T-helper 2 cell (primary cell): ENCODE data around the gene TOR3A.
"Not testable (repeated sequence)": the region's sequence is repeated elsewhere in the genome, so short reads cannot be mapped to it uniquely, and the experiment has no call there.

Source experiments
- DNase-seq, 5 experiments: peaks; one replicate each; pipeline versions ENCODE4 v3.0.0 to v3.0.0-alpha.2; 2012 to 2022

Gene TOR3A

DNA sequence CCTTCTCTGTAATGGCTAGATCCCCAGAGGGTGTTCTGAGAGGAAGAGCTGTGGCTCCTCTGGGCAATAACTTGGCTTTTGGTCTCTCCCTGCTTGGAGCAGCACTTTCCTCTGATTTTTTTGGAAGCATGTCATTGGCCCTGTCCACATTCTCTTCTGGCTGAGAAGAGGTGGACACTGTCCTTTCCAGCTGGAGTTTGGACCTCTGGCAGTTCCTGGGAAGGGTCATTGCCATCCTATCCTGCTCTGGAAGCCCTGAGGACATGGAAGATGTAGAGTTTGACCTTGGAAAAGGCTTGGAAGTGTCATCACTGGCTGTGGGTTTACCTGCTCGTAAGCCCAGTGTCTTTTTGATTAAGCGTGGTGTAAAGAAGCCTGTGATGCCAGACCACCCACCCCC, 26.8 kb downstream of the TOR3A start:
- no peak for DNase-seq

DNA sequence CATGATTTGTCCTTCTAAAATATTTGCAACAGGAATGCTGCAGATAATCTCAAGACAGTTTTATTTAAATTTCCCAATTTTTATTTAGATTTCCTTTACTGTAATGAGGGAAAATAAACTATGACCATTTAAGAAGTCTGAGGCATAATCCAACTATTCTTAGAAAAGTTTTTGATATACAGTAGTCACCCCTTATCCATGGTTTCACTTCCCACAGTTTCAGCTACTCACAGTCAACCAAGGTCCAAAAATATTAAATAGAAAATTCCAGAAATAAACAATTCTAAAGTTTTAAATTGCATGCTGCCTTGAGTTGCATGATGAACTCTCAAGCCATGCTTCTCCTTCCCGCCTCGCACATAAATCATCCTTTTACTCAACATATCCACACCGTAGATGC, 33.3 kb downstream of the TOR3A start:
- no peak for DNase-seq

DNA sequence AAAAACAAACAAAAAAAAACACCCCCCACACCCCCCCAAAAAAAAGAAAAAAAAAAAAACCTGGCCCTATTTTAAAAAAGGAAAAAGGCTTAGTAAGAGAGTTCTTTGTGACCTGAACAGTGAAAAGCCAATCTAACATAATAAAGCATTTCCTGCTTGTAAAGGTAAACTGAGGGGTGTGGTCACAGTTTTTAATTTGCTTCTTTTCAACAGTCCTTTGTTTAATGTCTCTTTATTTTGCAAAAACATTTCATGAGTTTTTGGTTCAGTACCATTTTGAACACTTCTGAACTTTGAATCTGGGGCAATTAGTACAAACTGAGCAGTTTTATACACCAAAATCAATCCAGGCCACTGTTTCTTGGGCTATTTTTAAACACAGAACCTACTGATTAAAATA, 37.6 kb downstream of the TOR3A start:
- no peak for DNase-seq

DNA sequence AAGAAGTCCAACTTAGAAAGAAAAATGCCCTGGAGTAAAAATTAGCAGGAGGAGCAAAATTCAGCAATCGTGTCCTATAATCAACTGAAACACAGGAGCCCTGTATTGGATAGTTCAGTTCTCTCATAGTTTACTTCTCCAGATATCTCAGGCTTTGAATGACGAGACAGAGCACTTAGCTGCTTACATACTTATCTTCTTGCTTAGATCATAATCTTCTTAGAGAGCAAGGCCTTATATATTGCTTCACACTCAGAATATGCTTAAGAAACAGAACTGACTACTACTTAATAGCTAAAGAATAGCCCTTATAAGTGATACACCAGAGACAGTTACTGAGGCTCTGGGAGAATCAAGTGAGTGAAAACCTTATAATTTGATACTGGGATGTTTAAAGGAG, 38.9 kb downstream of the TOR3A start:
- DNase-seq = no peak

DNA sequence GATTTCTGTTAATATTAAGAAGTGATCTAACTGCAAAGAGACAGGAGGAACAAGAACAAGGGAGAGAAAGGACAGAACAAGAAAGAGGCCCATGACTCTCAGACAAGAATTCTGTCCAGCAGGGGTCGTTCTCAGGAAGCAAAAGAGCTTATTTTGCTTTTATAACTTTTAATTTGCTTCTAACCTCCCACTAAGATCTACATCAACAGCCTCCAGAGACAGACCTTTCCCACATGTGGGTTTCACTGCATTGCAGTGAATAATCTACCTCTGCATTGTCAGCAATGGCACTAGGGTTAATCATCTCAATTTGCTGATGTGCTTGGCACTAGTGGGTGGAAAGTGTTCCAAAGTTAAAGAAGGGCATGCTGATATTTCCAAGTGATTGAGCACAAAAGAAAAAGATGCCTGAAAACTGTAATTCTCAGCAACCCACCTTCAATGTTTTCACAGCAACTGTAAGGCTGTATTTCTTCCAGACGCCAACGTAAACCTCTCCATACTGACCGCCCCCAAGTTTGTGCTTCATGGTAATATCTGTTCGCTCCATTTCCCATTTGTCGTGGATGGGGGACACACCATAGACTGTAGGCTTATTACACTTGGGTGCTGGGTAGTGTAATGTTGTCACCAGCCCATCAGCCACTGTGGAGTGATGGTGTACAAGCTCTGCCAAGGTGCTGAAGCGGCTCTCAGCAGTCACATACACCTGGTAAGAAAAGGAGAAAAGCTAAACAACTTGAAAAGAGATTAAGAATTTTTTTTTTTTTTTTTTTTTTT, 39.5 kb downstream of the TOR3A start:
- DNase-seq = peak in 1 of 5 experiments; percentile 59

DNA sequence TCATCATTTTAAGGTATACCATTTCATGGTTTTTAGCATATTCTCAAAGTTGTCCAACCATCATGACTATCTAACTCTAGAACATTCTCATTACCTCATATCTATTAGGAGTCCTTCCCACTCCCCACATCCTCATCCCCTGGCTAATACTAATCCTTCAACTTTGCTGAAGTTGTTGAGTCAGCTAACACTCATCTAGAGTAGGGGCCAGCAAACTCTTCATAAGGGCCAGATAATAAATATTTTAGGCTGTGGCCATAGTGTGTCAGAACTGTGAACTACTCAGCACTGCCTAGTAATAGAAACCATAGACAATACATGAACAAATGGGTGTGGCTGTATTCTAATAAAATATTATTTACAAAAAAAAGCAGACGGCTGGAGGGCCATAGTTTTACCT, 43.0 kb downstream of the TOR3A start:
- no peak for DNase-seq

DNA sequence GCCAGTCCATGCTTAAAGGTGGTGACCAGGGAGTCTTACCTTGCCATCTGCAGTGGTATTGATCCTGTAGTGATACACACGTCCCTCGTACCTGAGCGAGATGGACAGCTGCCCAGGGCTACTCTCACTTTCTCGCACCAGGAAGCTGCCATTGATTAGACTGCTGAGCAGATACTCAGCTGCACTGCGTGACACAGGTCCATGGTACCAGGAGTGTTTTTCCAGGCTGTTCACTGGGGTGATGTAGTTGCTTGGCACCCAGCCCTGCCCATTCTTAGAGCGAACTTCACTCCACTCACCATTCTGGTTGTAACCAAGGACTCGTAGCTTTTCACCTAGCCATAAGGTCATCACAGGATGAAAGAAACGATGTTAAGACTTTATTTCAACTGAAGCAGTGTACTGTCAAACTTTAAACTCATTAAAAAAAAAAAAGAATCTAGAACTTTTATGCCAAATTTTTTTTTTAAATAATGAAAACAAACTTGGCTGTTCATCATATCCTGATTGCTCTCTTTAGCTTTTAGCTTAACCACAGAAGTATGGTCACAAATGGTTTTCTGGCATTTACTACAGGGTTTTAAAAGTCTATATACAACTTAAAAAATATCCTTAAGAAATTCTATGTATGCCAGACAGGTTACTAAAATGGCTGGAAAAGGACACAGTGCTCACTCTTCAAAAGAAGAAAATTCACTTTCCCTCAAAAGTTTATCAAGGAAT, 44.6 kb downstream of the TOR3A start:
- no peak for DNase-seq

DNA sequence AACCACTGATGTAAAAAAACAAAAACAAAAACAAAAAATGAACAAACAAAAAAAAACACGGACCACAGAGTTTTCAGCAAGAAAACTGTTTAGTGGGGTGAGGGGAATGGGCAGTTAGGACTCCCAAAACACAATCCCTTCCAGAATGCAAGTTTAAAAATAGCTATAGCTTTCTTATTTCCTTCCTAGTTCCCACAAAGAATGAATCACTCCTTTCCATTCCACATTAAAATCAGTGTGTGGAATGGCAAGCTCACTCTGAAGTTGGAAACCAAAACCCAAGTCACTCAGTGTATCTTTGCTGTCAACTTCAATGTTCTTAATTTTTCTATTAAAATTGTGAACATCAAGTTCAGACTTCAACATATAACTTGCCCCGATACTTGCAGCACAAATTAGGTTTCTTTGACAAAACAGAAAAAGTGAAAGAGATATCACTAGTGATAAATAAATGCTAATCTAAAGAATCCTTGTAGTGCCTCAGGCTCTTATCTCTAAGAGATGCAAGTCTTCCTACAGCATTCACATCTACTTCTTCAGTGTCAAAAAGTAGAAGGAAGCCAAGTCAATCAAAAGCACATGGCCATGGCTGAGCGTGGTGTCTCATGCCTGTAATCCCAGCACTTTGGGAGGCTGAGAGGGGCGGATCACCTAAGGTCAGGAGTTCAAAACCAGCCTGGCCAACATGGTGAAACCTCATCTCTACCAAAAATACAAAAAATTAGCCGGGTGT, 45.5 kb downstream of the TOR3A start:
- DNase-seq = no peak

DNA sequence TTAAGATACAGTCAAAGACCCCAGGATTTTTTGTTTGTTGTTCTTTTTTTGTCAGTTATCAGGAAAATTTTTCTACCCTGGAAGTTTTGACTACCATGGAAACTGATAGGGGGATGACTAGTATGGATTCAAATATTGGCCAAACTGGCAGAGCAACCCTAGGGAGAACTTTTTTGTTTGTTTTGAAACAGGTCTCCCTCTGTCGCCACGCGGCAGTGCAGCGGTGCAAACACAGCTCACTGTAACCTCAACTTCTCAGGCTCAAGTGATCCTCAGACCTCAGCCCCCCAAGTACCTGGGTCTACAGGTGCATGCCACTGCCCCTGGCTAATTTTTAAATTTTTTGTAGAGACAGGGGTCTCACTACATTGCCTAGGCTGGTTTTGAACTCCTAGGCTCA, 46.6 kb downstream of the TOR3A start:
- DNase-seq = no peak

DNA sequence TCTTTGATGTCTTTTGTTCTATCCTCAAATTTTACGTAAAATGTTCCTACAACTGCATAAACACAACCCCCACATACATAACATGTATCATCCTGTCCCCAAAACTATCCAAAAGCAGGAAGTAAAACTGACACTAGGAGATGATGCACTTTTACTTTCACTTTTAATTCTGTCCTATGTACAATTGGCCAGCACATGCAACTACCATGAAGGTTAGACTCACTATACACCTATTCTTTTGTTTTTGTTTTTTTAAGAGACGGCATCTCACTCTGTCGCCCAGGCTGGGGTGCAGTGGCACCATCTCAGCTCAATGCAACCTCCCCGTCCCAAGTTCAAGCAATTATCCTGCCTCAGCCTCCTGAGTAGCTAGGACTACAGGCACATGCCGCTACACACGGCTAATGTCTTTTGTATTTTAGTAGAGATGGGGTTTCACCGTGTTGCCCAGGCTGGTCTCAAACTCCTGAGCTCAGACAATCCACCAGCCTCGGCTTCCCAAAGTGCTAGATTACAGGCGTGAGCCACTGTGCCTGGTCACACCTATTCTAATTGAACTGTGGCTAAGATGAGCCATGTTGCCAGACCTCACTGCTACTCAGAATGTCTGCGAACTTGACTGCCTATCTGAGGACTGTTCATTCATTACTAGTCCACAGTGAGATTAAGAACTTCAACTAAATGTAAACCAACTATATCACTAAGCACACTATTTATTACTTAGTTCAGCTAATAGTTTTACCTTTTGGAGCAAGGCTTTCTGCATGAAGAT, 48.0 kb downstream of the TOR3A start:
- peak in 2 of 5 experiments; percentile 50 to 83 for DNase-seq

DNA sequence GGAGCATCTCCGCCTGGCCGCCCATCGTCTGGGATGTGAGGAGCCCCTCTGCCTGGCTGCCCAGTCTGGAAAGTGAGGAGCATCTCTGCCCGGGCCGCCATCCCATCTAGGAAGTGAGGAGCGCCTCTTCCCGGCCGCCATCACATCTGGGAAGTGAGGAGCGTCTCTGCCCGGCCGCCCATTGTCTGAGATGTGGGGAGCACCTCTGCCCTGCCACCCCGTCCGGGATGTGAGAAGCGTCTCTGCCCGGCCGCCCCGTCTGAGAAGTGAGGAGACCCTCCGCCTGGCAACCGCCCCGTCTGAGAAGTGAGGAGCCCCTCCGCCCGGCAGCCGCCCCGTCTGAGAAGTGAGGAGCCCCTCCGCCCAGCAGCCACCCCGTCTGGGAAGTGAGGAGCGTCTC, 53.3 kb downstream of the TOR3A start:
- DNase-seq = not testable (repeated sequence)

DNA sequence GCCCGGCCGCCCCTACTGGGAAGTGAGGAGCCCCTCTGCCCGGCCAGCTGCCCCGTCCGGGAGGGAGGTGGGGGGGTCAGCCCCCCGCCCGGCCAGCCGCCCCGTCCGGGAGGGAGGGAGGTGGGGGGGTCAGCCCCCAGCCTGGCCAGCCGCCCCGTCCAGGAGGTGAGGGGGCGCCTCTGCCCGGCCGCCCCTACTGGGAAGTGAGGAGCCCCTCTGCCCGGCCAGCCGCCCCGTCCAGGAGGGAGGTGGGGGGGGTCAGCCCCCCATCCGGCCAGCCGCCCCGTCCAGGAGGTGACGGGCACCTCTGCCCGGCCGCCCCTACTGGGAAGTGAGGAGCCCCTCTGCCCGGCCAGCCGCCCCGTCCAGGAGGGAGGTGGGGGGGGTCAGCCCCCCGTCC, 53.8 kb downstream of the TOR3A start:
- not testable (repeated sequence) for DNase-seq

DNA sequence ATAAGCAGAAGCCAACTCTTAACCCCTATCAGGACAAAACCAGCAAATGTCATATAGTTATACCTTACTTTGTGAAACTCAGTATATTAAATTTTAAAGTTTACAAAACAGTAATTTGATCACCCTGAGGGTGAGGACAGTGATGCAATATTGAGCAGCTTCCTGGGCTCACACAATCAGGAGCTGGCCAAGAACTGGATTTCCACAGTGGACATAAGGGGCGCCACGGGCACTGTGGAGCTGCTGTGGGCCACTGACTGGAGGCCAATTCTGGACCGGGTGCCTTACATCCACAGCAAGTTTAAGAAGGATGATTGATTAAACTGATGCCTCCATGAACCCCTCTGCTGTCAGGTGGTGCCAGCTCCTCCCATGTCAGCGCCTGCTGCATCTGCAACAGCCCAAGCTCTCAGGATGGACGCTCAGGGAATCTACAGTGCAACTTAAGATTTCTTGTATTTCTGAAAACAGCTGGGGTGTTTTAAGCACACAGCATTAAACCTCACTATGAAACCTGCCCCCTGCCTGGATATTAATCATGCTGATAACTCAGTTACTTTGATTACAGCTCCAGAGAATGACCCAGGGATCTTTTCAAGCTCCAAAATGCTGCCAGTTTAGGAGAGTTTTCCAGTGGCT, 55.9 kb downstream of the TOR3A start:
- no peak for DNase-seq

DNA sequence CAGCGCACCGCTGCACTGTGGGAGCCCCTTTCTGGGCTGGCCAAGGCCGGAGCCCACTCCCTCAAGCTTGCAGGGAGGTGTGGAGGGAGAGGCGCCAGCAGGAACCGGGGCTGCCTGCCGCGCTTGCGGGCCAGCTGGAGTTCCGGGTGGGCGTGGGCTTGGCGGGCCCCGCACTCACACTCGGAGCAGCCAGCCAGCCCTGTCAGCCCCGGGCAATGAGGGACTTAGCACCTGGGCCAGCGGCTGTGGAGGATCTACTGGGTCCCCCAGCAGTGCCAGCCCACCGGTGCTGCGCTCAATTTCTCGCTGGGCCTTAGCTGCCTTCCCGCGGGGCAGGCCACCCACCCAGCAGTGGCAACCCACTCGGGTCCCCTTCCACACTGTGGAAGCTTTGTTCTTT, 56.9 kb downstream of the TOR3A start:
- not testable (repeated sequence) for DNase-seq

DNA sequence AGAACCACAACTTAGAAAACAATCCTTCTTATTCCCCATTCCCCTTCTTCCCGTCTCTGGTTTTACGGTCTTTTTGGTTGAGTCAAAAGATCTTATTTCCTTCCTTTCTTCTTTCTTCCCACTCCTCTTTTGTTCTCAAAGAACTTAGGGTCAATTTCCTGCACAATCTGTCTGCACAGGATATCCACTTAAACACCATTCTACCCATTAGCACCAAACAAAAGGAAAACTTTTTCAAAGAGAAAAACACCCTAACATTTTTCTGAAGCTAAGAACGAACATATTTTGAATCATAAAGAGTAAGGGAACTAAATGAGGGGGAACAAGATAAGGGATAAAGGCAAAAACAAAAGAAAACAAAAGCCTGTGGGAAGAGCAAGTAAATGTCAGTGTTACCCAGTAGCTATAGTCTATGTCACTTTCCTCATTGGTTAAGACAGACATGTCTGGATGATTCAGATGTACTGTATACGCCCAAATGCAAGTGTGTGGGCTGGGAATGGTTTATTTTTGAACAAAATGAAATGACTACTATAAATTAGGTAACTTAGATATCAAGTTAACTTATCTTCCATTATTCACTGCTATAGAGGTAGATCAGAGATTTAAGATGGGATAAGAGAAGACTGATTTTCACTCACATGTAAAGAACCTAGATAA, 59.9 kb downstream of the TOR3A start:
- DNase-seq = peak in 1 of 5 experiments; percentile 29

DNA sequence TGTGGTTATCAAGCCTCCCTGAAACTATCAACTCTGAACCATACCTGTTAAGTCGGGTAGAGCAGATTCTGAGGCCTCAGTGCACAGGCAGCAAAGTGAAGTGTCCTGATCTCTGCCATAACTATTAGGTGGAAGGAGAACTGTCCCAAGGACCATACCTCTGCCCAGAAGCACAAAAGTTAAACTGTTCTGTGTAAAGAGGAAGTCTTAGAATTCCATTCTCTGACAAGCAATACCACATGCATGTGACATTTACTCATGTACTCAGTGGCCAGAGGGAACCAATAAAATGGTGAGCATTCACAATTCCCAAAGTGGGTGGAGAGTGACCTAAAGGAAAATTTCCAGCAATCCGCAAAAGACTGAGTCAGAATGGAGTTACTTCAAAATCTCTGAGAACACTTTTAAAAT, 61.0 kb downstream of the TOR3A start:
- DNase-seq = peak in 1 of 5 experiments; percentile 10

DNA sequence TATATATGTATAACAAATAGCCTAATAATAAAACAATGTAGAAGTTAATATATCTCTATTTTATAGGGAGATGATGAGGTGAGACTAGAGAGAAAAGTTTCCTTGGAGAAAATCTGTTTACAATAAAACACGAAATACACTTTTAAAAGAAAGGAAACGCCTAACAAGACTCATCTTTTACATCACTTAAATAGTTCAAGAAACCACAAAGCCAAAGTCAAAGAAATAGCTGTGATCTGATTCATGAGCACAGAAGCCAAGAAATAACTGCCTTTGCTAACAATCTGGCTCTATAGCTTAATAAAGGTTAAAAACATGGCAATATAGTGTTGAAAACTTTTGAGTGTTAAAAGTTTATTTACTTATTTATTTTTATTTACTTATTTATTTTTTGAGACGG, 61.5 kb downstream of the TOR3A start:
- DNase-seq = peak in 1 of 5 experiments; percentile 61

DNA sequence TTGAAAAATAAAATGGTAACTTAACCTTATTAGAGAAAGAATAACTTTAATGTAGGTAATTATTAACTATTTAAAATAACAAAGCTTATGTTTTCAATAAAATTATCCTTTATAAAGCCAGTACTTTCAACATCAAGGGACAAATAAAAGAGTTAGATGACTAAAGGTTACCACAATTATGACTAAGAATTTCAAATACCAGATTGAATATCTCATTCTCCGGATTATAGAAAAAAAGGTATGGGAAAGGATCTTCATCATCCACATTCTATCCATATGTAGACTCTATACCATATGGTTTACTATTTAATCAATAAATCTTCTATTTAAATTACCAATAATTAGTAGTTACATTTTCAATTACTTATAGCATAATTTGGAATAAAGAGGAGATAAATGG, 62.8 kb downstream of the TOR3A start:
- no peak for DNase-seq

DNA sequence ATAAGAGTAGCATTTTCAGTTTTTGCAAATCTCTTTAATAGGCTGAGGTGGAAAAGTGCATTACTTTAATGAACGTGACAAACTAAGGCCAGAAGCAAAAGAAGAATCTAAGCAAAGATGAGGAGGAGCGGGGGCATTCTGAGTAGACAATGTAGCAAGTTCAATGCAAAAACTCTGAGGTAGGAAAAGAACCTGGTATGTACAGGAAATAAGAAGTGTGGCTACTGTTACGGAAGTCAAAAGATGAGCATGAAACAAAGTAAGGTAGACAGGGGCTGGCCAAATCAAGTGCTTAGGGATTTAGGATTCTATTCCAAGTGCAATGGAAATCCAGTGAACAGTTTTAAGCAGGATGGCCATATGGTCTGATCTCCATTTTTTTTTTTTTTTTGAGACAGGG, 63.7 kb downstream of the TOR3A start:
- DNase-seq = no peak
